IPS-20b (cell line): ENCODE data around the gene PAFAH1B1.
"Not testable (repeated sequence)": the region's sequence is repeated elsewhere in the genome, so short reads cannot be mapped to it uniquely, and the experiment has no call there.

Experiments used
- H3K27ac ChIP-seq: one replicate; pipeline ENCODE4 v1.5.1; 2013; ENCODE audit warnings: low read length
- H3K27me3 ChIP-seq: 2 replicates; pipeline ENCODE4 v1.6.1; 2013; ENCODE audit warnings: mild to moderate bottlenecking, low read length, inconsistent platforms; ENCODE audit not compliant: insufficient read depth
- H3K36me3 ChIP-seq: 2 replicates; pipeline ENCODE4 v1.6.1; 2013; ENCODE audit warnings: low read depth, mild to moderate bottlenecking, inconsistent platforms, low read length, moderate library complexity; ENCODE audit not compliant: insufficient read depth
- H3K4me1 ChIP-seq: 2 replicates; pipeline ENCODE4 v1.6.1; 2013; ENCODE audit warnings: mild to moderate bottlenecking, control low read depth, inconsistent platforms, low read length, moderate library complexity; ENCODE audit not compliant: insufficient read depth
- H3K4me3 ChIP-seq: 2 replicates; pipeline ENCODE4 v1.5.1; 2013; ENCODE audit warnings: mild to moderate bottlenecking, low read length, inconsistent platforms
- H3K9ac ChIP-seq: 2 replicates; pipeline ENCODE4 v1.6.1; 2013; ENCODE audit warnings: low read depth, mild to moderate bottlenecking, inconsistent platforms, low read length, moderate library complexity
- H3K9me3 ChIP-seq: 2 replicates; pipeline ENCODE4 v1.6.1; 2013; ENCODE audit warnings: mild to moderate bottlenecking, low read depth, low read length, inconsistent platforms; ENCODE audit not compliant: insufficient read depth

PAFAH1B1 gene

DNA sequence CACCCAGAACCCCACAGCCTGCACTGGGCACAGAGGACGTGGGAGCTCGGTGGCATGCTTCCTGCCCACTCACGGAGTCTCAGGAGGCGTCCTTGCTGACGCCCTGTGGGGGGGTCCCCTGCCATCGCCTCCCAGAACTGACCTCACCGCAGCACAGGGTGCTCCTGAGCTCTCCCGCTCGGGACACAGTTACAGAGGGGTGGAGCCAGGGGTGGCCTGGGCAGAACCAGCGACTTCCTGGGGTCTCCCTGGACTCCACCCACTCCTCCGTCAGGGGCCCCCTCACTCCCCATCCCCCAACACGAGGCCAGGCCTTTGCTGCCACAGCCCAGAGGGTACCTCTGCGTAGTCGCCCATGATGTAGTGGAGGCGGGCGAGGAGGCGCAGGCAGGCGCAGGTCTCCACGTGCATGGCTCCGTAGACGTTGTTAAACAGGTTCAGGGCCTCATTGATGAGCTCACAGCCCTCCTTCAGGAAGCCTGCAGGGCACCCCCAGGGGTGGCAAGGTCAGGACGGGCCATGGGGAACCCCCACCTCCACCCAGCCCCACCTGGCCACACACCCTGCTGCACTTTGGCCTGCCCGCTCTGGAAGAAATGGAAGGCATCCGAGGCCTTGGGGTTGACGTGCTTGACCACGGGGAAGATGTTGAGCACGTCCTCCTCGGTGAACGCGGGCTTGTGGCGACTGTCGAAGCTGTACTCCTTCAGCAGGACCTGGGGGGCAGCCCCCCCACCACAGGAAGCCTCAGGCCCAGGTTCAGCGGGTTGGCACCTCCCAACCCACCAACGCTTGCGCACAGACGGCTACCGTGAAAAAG lies 100.3 kb downstream of the PAFAH1B1 start:
- Histone ChIP-seq H3K36me3 (peaks cover 43% of the 10 kb centered on the region), H3K27ac (no peak overlapping the region)

GRCh38 chr17:2694381-2695242 lies 101.2 kb downstream of the PAFAH1B1 start:
- no peak overlapping the region for H3K27ac ChIP-seq
- no peaks in the 10 kb centered on the region for H3K27me3 ChIP-seq
- no peaks in the 10 kb centered on the region for H3K4me1 ChIP-seq
- H3K9me3 ChIP-seq, result no peaks in the 10 kb centered on the region
- peaks cover 49% of the 10 kb centered on the region for H3K36me3 ChIP-seq
- no peak overlapping the region for H3K9ac ChIP-seq
- H3K4me3 ChIP-seq, result no peak overlapping the region

More for the DNA sequence above, 100.3 kb downstream of the PAFAH1B1 start:
- no peaks in the 10 kb centered on the region for H3K27me3 ChIP-seq
- no peaks in the 10 kb centered on the region for H3K4me1 ChIP-seq
- no peak overlapping the region for H3K4me3 ChIP-seq
- H3K9ac ChIP-seq, result no peak overlapping the region
- no peaks in the 10 kb centered on the region for H3K9me3 ChIP-seq

DNA sequence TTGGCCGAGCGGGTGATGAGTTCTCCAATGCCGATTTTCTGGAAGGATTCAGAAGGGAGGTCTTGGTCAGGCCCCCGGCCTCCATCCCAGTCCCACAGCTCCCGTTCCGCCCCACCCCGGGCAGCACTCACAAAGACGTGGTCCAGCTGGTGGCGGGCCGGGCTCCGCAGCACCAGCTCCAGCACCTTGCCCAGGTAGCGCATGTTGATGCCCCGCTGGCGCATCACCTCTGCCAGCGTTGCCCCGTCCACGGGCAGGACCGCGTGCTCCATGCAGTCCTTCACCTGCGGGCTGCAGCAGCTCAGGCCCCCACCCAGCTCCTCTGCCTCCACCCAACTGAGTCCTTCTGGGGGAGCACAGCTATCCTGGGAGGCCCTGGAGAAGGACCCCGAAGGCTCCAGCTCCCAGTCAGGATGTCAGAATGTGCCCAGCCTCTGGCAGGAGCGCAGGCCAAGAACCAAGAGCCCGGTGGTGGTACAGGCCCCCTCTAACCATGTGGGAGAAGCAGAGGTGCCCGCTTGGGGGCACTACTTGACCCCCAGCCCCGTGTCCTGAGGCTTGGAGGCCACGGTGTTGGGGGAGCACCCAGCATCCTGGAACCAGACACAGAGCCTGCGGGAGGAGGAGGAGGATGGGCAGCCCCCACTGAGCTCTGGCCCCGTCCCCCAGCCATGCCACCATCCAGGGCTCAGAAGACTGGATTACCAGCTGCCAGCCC lies 101.9 kb downstream of the PAFAH1B1 start:
- Histone ChIP-seq H3K9me3 (no peaks in the 10 kb centered on the region), H3K9ac (no peak overlapping the region), H3K27ac (no peak overlapping the region), H3K4me1 (no peaks in the 10 kb centered on the region), H3K36me3 (peaks cover 56% of the 10 kb centered on the region), H3K4me3 (no peak overlapping the region), H3K27me3 (no peaks in the 10 kb centered on the region)

GRCh38 chr17:2695961-2696760 lies 102.7 kb downstream of the PAFAH1B1 start:
- H3K4me3 ChIP-seq, result no peak overlapping the region
- peaks cover 60% of the 10 kb centered on the region for H3K36me3 ChIP-seq

GRCh38 chr17:2697611-2698162 lies 104.2 kb downstream of the PAFAH1B1 start:
- H3K27me3 ChIP-seq, result no peaks in the 10 kb centered on the region
- no peak overlapping the region for H3K27ac ChIP-seq
- H3K4me3 ChIP-seq, result no peak overlapping the region
- no peak overlapping the region for H3K9ac ChIP-seq
- H3K36me3 ChIP-seq, result peaks cover 69% of the 10 kb centered on the region
- H3K4me1 ChIP-seq, result no peaks in the 10 kb centered on the region
- H3K9me3 ChIP-seq, result no peaks in the 10 kb centered on the region

More at GRCh38 chr17:2695961-2696760, 102.7 kb downstream of the PAFAH1B1 start:
- Histone ChIP-seq H3K9ac (no peak overlapping the region), H3K27ac (no peak overlapping the region), H3K4me1 (no peaks in the 10 kb centered on the region), H3K27me3 (no peaks in the 10 kb centered on the region), H3K9me3 (no peaks in the 10 kb centered on the region)

GRCh38 chr17:2699216-2699805 lies 105.9 kb downstream of the PAFAH1B1 start:
- H3K27me3 ChIP-seq, H3K27ac ChIP-seq, H3K4me1 ChIP-seq, H3K4me3 ChIP-seq, H3K9ac ChIP-seq, H3K9me3 ChIP-seq: not testable (repeated sequence)
- peaks cover 69% of the 10 kb centered on the region for H3K36me3 ChIP-seq

DNA sequence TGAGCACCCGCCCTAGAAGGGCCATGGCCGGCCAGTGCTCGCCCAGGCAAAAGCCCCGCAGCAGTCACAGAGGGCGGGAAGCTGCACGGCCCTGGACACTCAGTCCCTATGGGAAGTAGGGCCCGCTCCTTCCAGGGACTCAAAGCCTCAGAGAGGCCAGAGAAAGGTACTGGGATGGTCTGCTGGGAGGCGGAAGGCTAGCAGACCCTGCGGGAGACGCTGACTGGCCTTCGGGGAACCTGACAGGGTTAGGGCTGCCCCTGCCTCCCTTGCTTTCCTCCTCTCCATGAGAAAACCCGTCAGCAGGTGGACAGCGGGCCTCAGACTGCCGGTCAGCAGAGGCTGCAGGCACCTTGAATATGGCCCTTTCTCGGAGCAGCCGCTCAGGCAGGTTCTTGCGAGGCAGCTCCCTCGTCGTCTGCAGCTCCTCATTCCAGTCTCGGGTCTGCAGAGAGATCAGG lies 106.6 kb downstream of the PAFAH1B1 start:
- H3K36me3 ChIP-seq, result peaks cover 68% of the 10 kb centered on the region
- H3K9me3 ChIP-seq, result no peaks in the 10 kb centered on the region
- H3K27ac ChIP-seq, result no peak overlapping the region

GRCh38 chr17:2700491-2701141 lies 107.2 kb downstream of the PAFAH1B1 start:
- H3K4me1 ChIP-seq, result no peaks in the 10 kb centered on the region
- no peaks in the 10 kb centered on the region for H3K9me3 ChIP-seq
- H3K9ac ChIP-seq, result no peak overlapping the region
- no peak overlapping the region for H3K27ac ChIP-seq
- H3K36me3 ChIP-seq, result peaks cover 67% of the 10 kb centered on the region
- H3K27me3 ChIP-seq, result no peaks in the 10 kb centered on the region
- H3K4me3 ChIP-seq, result no peak overlapping the region

More for the DNA sequence above, 106.6 kb downstream of the PAFAH1B1 start:
- H3K4me3 ChIP-seq, result no peak overlapping the region
- H3K27me3 ChIP-seq, result no peaks in the 10 kb centered on the region
- H3K4me1 ChIP-seq, result no peaks in the 10 kb centered on the region
- no peak overlapping the region for H3K9ac ChIP-seq

GRCh38 chr17:2701161-2701995 lies 107.9 kb downstream of the PAFAH1B1 start:
- Histone ChIP-seq H3K9ac (no peak overlapping the region), H3K9me3 (no peaks in the 10 kb centered on the region), H3K4me3 (no peak overlapping the region), H3K27ac (no peak overlapping the region), H3K4me1 (no peaks in the 10 kb centered on the region), H3K27me3 (no peaks in the 10 kb centered on the region), H3K36me3 (peaks cover 60% of the 10 kb centered on the region)
